GM12878 (cell line): ENCODE results near the gene IGF2BP1. TPM values are rescaled to one million over a fixed set of nuclear protein-coding genes. Genes with fewer than 3 reads are reported as not detected.

ENCODE experiments used
- ATAC-seq: fragments of 200-7000 bp; cut with Tn5 transposase; 3 replicates; pipeline ENCODE4 v1.9.1; 2020; ENCODE audit warnings: mild to moderate bottlenecking, moderate library complexity
- BruUV-seq: library from RNA; stranded (reverse); fragments of 400-500 nt; replicated peaks from 2 replicates; lab custom pipeline; 2021; lab: Mats Ljungman, UMichigan
- CTCF ChIA-PET: fragments of 300-600 bp; sonication (Branson Sonifier 250); formaldehyde crosslinking; extraction: SDS; loops from one replicate; lab custom pipeline; 2021; ENCODE audit warnings: inconsistent platforms; lab: Yijun Ruan, JAX
- POLR2A ChIA-PET: fragments of 350-600 bp; formaldehyde crosslinking; extraction: SDS; loops from one replicate; lab custom pipeline; 2021; ENCODE audit warnings: inconsistent platforms; lab: Charles Lee
- RAD21 ChIA-PET: fragments of 300-600 bp; sonication (Branson Sonifier 250); formaldehyde crosslinking; loops from one replicate; lab custom pipeline; 2023; ENCODE audit warnings: antibody characterized with exemption; ENCODE audit not compliant: unreplicated experiment; lab: Charles Lee
- SMC1A ChIA-PET: fragments of 300-600 bp; sonication (Branson Sonifier 250); formaldehyde crosslinking; loops from one replicate; lab custom pipeline; 2023; ENCODE audit not compliant: unreplicated experiment, uncharacterized antibody; lab: Charles Lee
- DNase-seq: peaks from one replicate; pipeline ENCODE4 v3.0.0-alpha.2; 2011; ENCODE audit warnings: low read depth, low spot score
- FAIRE-seq: peaks from 3 replicates; lab custom pipeline; 2011; peaks lifted over from hg19 to GRCh38; lab: Jason Lieb, UNC
- H2AFZ ChIP-seq: 2 replicates; pipeline ENCODE4 v1.6.0; 2011; ENCODE audit warnings: low read depth, low read length, control low read depth; ENCODE audit not compliant: control insufficient read depth
- H3K27ac ChIP-seq: 2 replicates; pipeline ENCODE4 v1.5.1; 2011; ENCODE audit warnings: control low read depth; ENCODE audit not compliant: control insufficient read depth, insufficient read depth
- H3K27me3 ChIP-seq, 2 experiments: replicated peaks in 1 of 2; 2 replicates each; pipeline versions ENCODE4 v1.6.0 to v1.6.1; 2011; ENCODE audit warnings: low read length in 1 of 2; ENCODE audit not compliant: control insufficient read depth in 2 of 2, insufficient read depth in 2 of 2
- H3K36me3 ChIP-seq, 2 experiments: 2 replicates each; pipeline ENCODE4 v1.5.1; 2011; ENCODE audit warnings: low read length in 1 of 2; ENCODE audit not compliant: control insufficient read depth in 2 of 2, insufficient read depth in 2 of 2
- H3K4me1 ChIP-seq: 2 replicates; pipeline ENCODE4 v1.6.1; 2011; ENCODE audit warnings: mild to moderate bottlenecking, low read length, moderate library complexity, mixed read lengths; ENCODE audit not compliant: control insufficient read depth, insufficient read depth
- H3K4me2 ChIP-seq: 2 replicates; pipeline ENCODE4 v1.6.0; 2011; ENCODE audit warnings: control low read depth; ENCODE audit not compliant: control insufficient read depth, insufficient read depth
- H3K4me3 ChIP-seq: fragments of 200-600 bp; sonication (generic); 2 replicates; pipeline ENCODE4 v1.5.1; 2016
- H3K79me2 ChIP-seq: 2 replicates; pipeline ENCODE4 v1.6.0; 2011; ENCODE audit warnings: low read length; ENCODE audit not compliant: control insufficient read depth, insufficient read depth
- H3K9ac ChIP-seq: 2 replicates; pipeline ENCODE4 v1.8.0; 2011; ENCODE audit warnings: low read length, control low read depth, mixed read lengths; ENCODE audit not compliant: control insufficient read depth, insufficient read depth
- H3K9me3 ChIP-seq: replicated peaks from 3 replicates; pipeline ENCODE4 v1.5.1; 2011; ENCODE audit warnings: mild to moderate bottlenecking, low read length; ENCODE audit not compliant: control insufficient read depth, insufficient read depth
- H4K20me1 ChIP-seq: 2 replicates; pipeline ENCODE4 v1.6.0; 2011; ENCODE audit not compliant: control insufficient read depth, insufficient read depth
- GABPA ChIP-seq: IDR thresholded peaks from 2 replicates; pipeline ENCODE4 v1.6.1; 2014; ENCODE audit warnings: antibody characterized with exemption, low read depth, mild to moderate bottlenecking, inconsistent platforms
- HDGF ChIP-seq: fragments of 450-650 bp; IDR thresholded peaks from 2 replicates; pipeline ENCODE4 v1.6.1; 2016; ENCODE audit warnings: antibody characterized with exemption
- IRF4 ChIP-seq: IDR thresholded peaks from 2 replicates; pipeline ENCODE4 v1.6.1; 2011; ENCODE audit warnings: low read depth, low read length
- RELA ChIP-seq: fragments of 450-650 bp; IDR thresholded peaks from 2 replicates; pipeline ENCODE4 v1.8.0; 2014; ENCODE audit warnings: borderline replicate concordance; ENCODE audit not compliant: partially characterized antibody
- SIN3A ChIP-seq: IDR thresholded peaks from 2 replicates; pipeline ENCODE4 v1.6.1; 2012; ENCODE audit warnings: low read depth, low read length, improper control_type of control experiment
- WGBS: methylation state at CpG from one replicate; pipeline ENCODE4 v1.1.6; 2016; ENCODE audit warnings: low lambda C conversion rate; ENCODE audit not compliant: insufficient replicate concordance, insufficient coverage; ENCODE audit errors: missing lambda C conversion rate; 5-methylcytosine and 5-hydroxymethylcytosine counted together
- in situ Hi-C: fragments of 300-500 bp; cut with MboI; formaldehyde crosslinking; loops from 9 replicates; pipeline ENCODE4 v1.14.3; 2018; ENCODE audit warnings: mixed read lengths
- intact Hi-C: fragments of 100-400 bp; cut with micrococcal nuclease; formaldehyde crosslinking; loops from one replicate; pipeline ENCODE4 v1.14.2; 2022; ENCODE audit not compliant: unreplicated experiment
- polyA plus RNA-seq, 11 experiments: library from polyadenylated mRNA; depleted of rRNA in 4 of 11; unstranded in 6 of 11; stranded (reverse) in 5 of 11; fragments of >200 nt; fragmentation: Nextera tagmentation in 4 of 11; fragmentation: Illumina TruSeq in 1 of 11; extraction: Ambion mirVana in 4 of 11; extraction: Trizol in 1 of 11; gene quantifications; 1 replicate in 1 of 11; 2 replicates in 10 of 11; pipeline versions ENCODE4 v1.2.1 to v1.2.3, GENCODE V29; 2011 to 2016; ENCODE audit warnings: inconsistent platforms in 2 of 11, missing spikeins in 2 of 11, low read depth in 1 of 11
- total RNA-seq, 4 experiments: library from RNA; depleted of rRNA in 3 of 4; stranded (reverse); fragments of >200 nt in 3 of 4; fragmentation: Illumina TruSeq in 1 of 4; extraction: Trizol in 1 of 4; gene quantifications; 2 replicates each; pipeline versions ENCODE4 v1.2.1 to v1.2.3, GENCODE V29; 2013 to 2021
- TF ChIP-seq, protein P1 (sequence below): fragments of 450-650 bp; IDR thresholded peaks from 2 replicates; pipeline ENCODE4 v1.6.1; 2014; ENCODE audit warnings: mild to moderate bottlenecking

IGF2BP1 gene
- total and polyA plus RNA-seq, 10 of the 15 experiments (the other 5 are each of a cell fraction or from before 2014, with no cell fraction given), result 0.04 to 2.4 (median 0.13) TPM; not detected in 1

DNA sequence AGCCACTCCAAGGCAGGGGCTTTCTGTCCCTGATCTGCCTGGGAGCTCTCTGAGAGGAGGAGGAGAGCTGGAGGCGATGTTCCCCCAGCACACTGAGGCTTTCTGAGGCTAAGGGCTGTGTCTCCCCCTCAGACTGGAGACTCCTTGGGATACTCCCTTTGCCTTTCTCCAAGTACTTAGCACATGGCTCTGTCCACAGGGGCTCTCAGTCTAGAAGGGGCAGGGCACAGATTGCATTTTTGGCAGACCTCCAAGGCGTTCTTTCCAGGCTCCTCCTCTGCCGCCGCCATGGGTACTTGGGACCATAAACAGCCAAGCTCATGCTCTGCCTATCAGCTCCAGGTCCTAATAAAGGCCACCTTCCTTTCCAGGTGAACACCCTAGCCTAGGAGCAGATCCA is 27.0 kb upstream of the IGF2BP1 start:
- Histone ChIP-seq H4K20me1 (no peaks in the 10 kb centered on the region), H3K9me3 (no peaks in the 10 kb centered on the region), H3K4me3 (no peak overlapping the region), H3K4me1 (no peaks in the 10 kb centered on the region), H3K36me3 (no peaks in the 10 kb centered on the region), H3K9ac (no peak overlapping the region), H3K27ac (no peak overlapping the region), H3K4me2 (no peak overlapping the region), H3K27me3 (peaks cover 0 to 2% of the 10 kb centered on the region in 2 experiments; a peak in 1 of 4 replicates), H2AFZ (no peak overlapping the region), H3K79me2 (no peaks in the 10 kb centered on the region)
- POLR2A ChIA-PET, result no interaction called here
- in situ Hi-C loops, result no loop called here
- intact Hi-C loops, result no loop called here
- ATAC-seq, result no peak
- no TSS peak for BruUV-seq
- no peak for DNase-seq
- TF ChIP-seq IRF4 (no peak), GABPA (no peak), SIN3A (no peak), HDGF (no peak), RELA (no peak)
- TF ChIP-seq, protein P1, sequence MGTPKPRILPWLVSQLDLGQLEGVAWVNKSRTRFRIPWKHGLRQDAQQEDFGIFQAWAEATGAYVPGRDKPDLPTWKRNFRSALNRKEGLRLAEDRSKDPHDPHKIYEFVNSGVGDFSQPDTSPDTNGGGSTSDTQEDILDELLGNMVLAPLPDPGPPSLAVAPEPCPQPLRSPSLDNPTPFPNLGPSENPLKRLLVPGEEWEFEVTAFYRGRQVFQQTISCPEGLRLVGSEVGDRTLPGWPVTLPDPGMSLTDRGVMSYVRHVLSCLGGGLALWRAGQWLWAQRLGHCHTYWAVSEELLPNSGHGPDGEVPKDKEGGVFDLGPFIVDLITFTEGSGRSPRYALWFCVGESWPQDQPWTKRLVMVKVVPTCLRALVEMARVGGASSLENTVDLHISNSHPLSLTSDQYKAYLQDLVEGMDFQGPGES, result no peak
- SMC1A ChIA-PET, result interaction anchor here (0.6 to 1.5 kb wide), 2 partner anchors 63 to 91 kb away, joined by 3 to 4 read pairs; no protein-coding TSS in a partner anchor
- FAIRE-seq, result no peak
- RAD21 ChIA-PET, result no interaction called here
- WGBS, result 27% methylated on average over 4 of the region's 4 CpGs
- CTCF ChIA-PET, result interaction anchor here (1.0 kb wide), 2 partner anchors 209 to 292 kb away, joined by 3 to 4 read pairs; no protein-coding TSS in a partner anchor
